SK-N-SH (cell line): ENCODE results near the gene S100A5.

Experiments
- CHD2 ChIP-seq: fragments of 150-350 bp; IDR thresholded peaks from 2 replicates; pipeline ENCODE4 v1.6.1; 2018; ENCODE audit warnings: low read length; ENCODE audit not compliant: partially characterized antibody
- FOXJ3 ChIP-seq: sonication (generic); formaldehyde crosslinking; IDR thresholded peaks from 2 replicates; pipeline ENCODE4 v1.5.1; 2020; ENCODE audit warnings: mild to moderate bottlenecking, missing genetic modification reagents
- FOXM1 ChIP-seq: IDR thresholded peaks from 2 replicates; pipeline ENCODE4 v1.4.0; 2012; ENCODE audit warnings: low read depth, mild to moderate bottlenecking
- MXI1 ChIP-seq: IDR thresholded peaks from 2 replicates; pipeline ENCODE4 v1.6.1; 2012; ENCODE audit warnings: mild to moderate bottlenecking, low read depth, low read length, improper control_type of control experiment
- RXRA ChIP-seq: IDR thresholded peaks from 2 replicates; pipeline ENCODE4 v1.4.0; 2012; ENCODE audit warnings: low read depth, mild to moderate bottlenecking, borderline replicate concordance
- TF ChIP-seq, protein P1 (sequence below): IDR thresholded peaks from 2 replicates; pipeline ENCODE4 v1.4.0; 2012; ENCODE audit warnings: low read depth, borderline replicate concordance
- TF ChIP-seq, protein P2 (sequence below): fragments of 200-600 bp; sonication (generic); IDR thresholded peaks from 2 replicates; pipeline ENCODE4 v1.6.1; 2017; ENCODE audit warnings: antibody characterized with exemption, mild to moderate bottlenecking, moderate library complexity

DNA sequence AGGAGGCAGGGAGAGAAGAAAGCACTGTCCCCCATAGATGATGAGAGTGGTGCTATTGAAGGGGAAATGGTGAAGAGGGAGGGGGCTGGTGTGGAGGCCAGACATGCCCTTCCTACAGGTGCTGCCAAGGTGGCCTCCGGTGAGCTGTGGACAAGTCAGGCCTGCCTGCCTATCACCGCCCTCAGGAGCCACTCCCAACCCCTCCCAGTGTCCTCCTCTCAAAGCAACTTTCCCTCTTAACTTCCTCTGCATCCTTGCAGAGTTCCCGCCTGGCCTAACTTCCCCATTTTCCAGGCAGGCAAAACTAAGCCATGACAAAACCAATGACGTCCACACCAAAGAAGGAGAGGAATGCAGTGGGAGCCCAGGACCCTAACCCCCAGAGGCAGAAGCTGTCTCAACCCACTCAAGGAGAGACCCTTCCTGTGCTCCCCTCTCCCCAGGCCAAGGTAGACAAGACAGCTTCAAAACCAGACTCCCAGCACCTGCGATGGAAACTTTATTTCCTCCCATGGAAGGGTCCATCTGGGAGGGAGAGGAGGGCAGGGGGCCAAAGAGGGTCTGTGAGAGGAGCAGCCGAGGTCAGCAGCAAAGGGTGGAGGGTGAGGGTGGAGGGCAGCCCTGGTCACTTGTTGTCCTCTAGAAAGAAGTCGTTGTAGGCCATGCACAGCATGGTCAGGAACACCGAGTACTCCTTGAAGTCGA is 3.9 kb downstream of the S100A5 start:
- TF ChIP-seq, protein P1, sequence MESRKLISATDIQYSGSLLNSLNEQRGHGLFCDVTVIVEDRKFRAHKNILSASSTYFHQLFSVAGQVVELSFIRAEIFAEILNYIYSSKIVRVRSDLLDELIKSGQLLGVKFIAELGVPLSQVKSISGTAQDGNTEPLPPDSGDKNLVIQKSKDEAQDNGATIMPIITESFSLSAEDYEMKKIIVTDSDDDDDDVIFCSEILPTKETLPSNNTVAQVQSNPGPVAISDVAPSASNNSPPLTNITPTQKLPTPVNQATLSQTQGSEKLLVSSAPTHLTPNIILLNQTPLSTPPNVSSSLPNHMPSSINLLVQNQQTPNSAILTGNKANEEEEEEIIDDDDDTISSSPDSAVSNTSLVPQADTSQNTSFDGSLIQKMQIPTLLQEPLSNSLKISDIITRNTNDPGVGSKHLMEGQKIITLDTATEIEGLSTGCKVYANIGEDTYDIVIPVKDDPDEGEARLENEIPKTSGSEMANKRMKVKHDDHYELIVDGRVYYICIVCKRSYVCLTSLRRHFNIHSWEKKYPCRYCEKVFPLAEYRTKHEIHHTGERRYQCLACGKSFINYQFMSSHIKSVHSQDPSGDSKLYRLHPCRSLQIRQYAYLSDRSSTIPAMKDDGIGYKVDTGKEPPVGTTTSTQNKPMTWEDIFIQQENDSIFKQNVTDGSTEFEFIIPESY: no peak
- TF ChIP-seq FOXJ3 (no peak), MXI1 (no peak), FOXM1 (no peak), RXRA (no peak), CHD2 (no peak)
- TF ChIP-seq, protein P2, sequence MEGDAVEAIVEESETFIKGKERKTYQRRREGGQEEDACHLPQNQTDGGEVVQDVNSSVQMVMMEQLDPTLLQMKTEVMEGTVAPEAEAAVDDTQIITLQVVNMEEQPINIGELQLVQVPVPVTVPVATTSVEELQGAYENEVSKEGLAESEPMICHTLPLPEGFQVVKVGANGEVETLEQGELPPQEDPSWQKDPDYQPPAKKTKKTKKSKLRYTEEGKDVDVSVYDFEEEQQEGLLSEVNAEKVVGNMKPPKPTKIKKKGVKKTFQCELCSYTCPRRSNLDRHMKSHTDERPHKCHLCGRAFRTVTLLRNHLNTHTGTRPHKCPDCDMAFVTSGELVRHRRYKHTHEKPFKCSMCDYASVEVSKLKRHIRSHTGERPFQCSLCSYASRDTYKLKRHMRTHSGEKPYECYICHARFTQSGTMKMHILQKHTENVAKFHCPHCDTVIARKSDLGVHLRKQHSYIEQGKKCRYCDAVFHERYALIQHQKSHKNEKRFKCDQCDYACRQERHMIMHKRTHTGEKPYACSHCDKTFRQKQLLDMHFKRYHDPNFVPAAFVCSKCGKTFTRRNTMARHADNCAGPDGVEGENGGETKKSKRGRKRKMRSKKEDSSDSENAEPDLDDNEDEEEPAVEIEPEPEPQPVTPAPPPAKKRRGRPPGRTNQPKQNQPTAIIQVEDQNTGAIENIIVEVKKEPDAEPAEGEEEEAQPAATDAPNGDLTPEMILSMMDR: no peak
